Bronchus fibroblast of lung (primary cell): Measurements from ENCODE around the gene PPP1R27. TPM values are rescaled to one million over a fixed set of nuclear protein-coding genes. Genes with fewer than 3 reads are reported as not detected.

Experiments used
- total RNA-seq: library from RNA; depleted of rRNA; stranded (reverse); fragments of >200 nt; gene quantifications from 2 replicates; pipeline ENCODE4 v1.2.3, GENCODE V29; 2015

PPP1R27 gene
- total RNA-seq = not detected in 2 replicates

GRCh38 chr17:81834831-81835267, at the start of gene PPP1R27:
Gene PPP1R27, minus strand, starts transcription at chr17:81835050. Its CDS starts 97 bp downstream, at chr17:81834953.

GRCh38 chr17:81870981-81871386, 36.1 kb upstream of the PPP1R27 start, which contains the start of gene ARHGDIA:
Gene ARHGDIA, minus strand, starts transcription at chr17:81871337. Its CDS starts 1,407 bp downstream, at chr17:81869930.

GRCh38 chr17:81859906-81860755, 25.3 kb upstream of the PPP1R27 start, which contains the start of gene P4HB:
Gene P4HB, minus strand, starts transcription at chr17:81860535. Its CDS starts 64 bp downstream, at chr17:81860471.

GRCh38 chr17:81833160-81833920, 1.5 kb downstream of the PPP1R27 start, which contains the start of gene MCRIP1:
Gene MCRIP1, minus strand, starts transcription at chr17:81833291. Its CDS starts 8,785 bp downstream, at chr17:81824506.

GRCh38 chr17:81803728-81804558, 30.9 kb downstream of the PPP1R27 start, which contains the start of gene GCGR:
Gene GCGR, plus strand, starts transcription at chr17:81804150. Its CDS starts 4,869 bp downstream, at chr17:81809019.

Other genes with a start within 250 kb of the PPP1R27 start
- gene NPLOC4, start 197.9 kb downstream of the PPP1R27 start, total RNA-seq = 46.4 and 48.6 TPM in 2 replicates
- 0.34 and 0.59 TPM in 2 replicates for gene TSPAN10, start 197.9 kb downstream of the PPP1R27 start, total RNA-seq
- 1.3 and 2.2 TPM in 2 replicates for gene PDE6G, start 178.5 kb downstream of the PPP1R27 start, total RNA-seq
- 47.1 and 52.9 TPM in 2 replicates for gene OXLD1, start 168.4 kb downstream of the PPP1R27 start, total RNA-seq
- gene CCDC137, start 168.3 kb downstream of the PPP1R27 start, total RNA-seq = 12.9 and 14.9 TPM in 2 replicates
- gene ARL16, start 151.3 kb downstream of the PPP1R27 start, total RNA-seq = 47.9 and 48.9 TPM in 2 replicates
- 101 and 102 TPM in 2 replicates for gene HGS, start 151.0 kb downstream of the PPP1R27 start, total RNA-seq
- 123 and 155 TPM in 2 replicates for gene MRPL12, start 131.7 kb downstream of the PPP1R27 start, total RNA-seq
- gene SLC25A10, start 122.8 kb downstream of the PPP1R27 start, total RNA-seq = 32.7 and 38.0 TPM in 2 replicates
- gene GCGR, start 30.9 kb downstream of the PPP1R27 start, total RNA-seq = not detected in 2 replicates
- 131 and 139 TPM in 2 replicates for gene MCRIP1, start 1.8 kb downstream of the PPP1R27 start, total RNA-seq
- gene P4HB, start 25.5 kb upstream of the PPP1R27 start, total RNA-seq = 1,092 and 1,218 TPM in 2 replicates
- gene ARHGDIA, start 36.3 kb upstream of the PPP1R27 start, total RNA-seq = 498 and 540 TPM in 2 replicates
- 243 and 244 TPM in 2 replicates for gene ALYREF, start 56.5 kb upstream of the PPP1R27 start, total RNA-seq
- gene ANAPC11, start 56.7 kb upstream of the PPP1R27 start, total RNA-seq = 306 and 308 TPM in 2 replicates
- gene NPB, start 67.2 kb upstream of the PPP1R27 start, total RNA-seq = 1.3 TPM in 2 replicates
- 138 and 142 TPM in 2 replicates for gene PCYT2, start 76.3 kb upstream of the PPP1R27 start, total RNA-seq
- 14.0 and 15.0 TPM in 2 replicates for gene SIRT7, start 83.1 kb upstream of the PPP1R27 start, total RNA-seq
- gene MAFG, start 92.7 kb upstream of the PPP1R27 start, total RNA-seq = 6.5 and 6.6 TPM in 2 replicates
- 151 and 163 TPM in 2 replicates for gene PYCR1, start 102.2 kb upstream of the PPP1R27 start, total RNA-seq
- not detected in 2 replicates for gene MYADML2, start 112.2 kb upstream of the PPP1R27 start, total RNA-seq
- not detected in 2 replicates for gene NOTUM, start 126.1 kb upstream of the PPP1R27 start, total RNA-seq
- gene ASPSCR1, start 142.6 kb upstream of the PPP1R27 start, total RNA-seq = 17.7 and 21.0 TPM in 2 replicates
- gene CENPX, start 187.8 kb upstream of the PPP1R27 start, total RNA-seq = 135 and 149 TPM in 2 replicates
- 21.6 and 26.6 TPM in 2 replicates for gene LRRC45, start 188.3 kb upstream of the PPP1R27 start, total RNA-seq
- gene RAC3, start 196.6 kb upstream of the PPP1R27 start, total RNA-seq = 65.2 and 69.6 TPM in 2 replicates
- 155 and 162 TPM in 2 replicates for gene DCXR, start 202.6 kb upstream of the PPP1R27 start, total RNA-seq
- gene RFNG, start 216.8 kb upstream of the PPP1R27 start, total RNA-seq = 42.0 and 45.8 TPM in 2 replicates
- 174 and 180 TPM in 2 replicates for gene GPS1, start 216.8 kb upstream of the PPP1R27 start, total RNA-seq
- 58.7 and 59.5 TPM in 2 replicates for gene DUS1L, start 230.8 kb upstream of the PPP1R27 start, total RNA-seq